HL-60 (cell line): ENCODE results near the gene KLF5.

ENCODE experiments used
- CTCF ChIP-seq: IDR thresholded peaks from one replicate; pipeline ENCODE4 v1.5.1; 2011; ENCODE audit warnings: low read length, control low read depth, inconsistent platforms; ENCODE audit not compliant: insufficient read depth
- POLR2AphosphoS5 ChIP-seq: IDR thresholded peaks from 2 replicates; pipeline ENCODE4 v1.6.1; 2012; ENCODE audit warnings: low read depth
- REST ChIP-seq: IDR thresholded peaks from 2 replicates; pipeline ENCODE4 v1.6.1; 2012; ENCODE audit warnings: low read depth; ENCODE audit not compliant: insufficient replicate concordance
- SPI1 ChIP-seq: IDR thresholded peaks from 2 replicates; pipeline ENCODE4 v1.6.1; 2012; ENCODE audit warnings: low read depth, mild to moderate bottlenecking, borderline replicate concordance

- no peak for TF ChIP-seq REST
- TF ChIP-seq CTCF, result no peak
- TF ChIP-seq SPI1, result no peak
- TF ChIP-seq POLR2AphosphoS5, result no peak
These were observed 1.7 kb downstream of the KLF5 start for GRCh38 chr13:73060251-73061160.
